Measurements from ENCODE around the gene NUDT5. TPM values are rescaled to one million over a fixed set of nuclear protein-coding genes. Genes with fewer than 3 reads are reported as not detected.
A peak's percentile ranks its signal among the peaks of the same experiment; 100 is the strongest.

NUDT5 gene
- polyA plus RNA-seq, 1 donor (not counting 4 experiments of a cell fraction or from before 2014, with no cell fraction given): 125 TPM

GRCh38 chr10:12130237-12130872 lies 65.3 kb downstream of the NUDT5 start:
- Histone ChIP-seq H2AFZ (ENCODE audit: control insufficient read depth, low read length) (peak overlapping the region; percentile 39), H3K27me3 (ENCODE audit: control insufficient read depth, extremely low read depth, insufficient read depth, low read length) (no peaks in the 10 kb centered on the region), H3K36me3 (ENCODE audit: control insufficient read depth in 2 of 2, extremely low read depth in 1 of 2, insufficient read depth in 2 of 2, low read length in 2 of 2) (peaks cover 0 to under 1% of the 10 kb centered on the region in 2 experiments), H3K9me1 (ENCODE audit: control insufficient read depth, extremely low read depth, insufficient read depth, low read length) (no peaks in the 10 kb centered on the region), H3K9me3 (ENCODE audit: control insufficient read depth, low read depth, low read length) (no peaks in the 10 kb centered on the region), H4K20me1 (ENCODE audit: control insufficient read depth, extremely low read depth, insufficient read depth, low read length) (no peaks in the 10 kb centered on the region), H3K4me1 (ENCODE audit: control insufficient read depth, extremely low read depth, insufficient read depth, low read length) (no peaks in the 10 kb centered on the region), H3K4me2 (ENCODE audit: control insufficient read depth, extremely low read depth, insufficient read depth, low read depth, low read length) (peak overlapping the region; percentile 95), H3K27ac (ENCODE audit: control insufficient read depth, insufficient read depth, low read length) (peak overlapping the region; percentile 80), H3K79me2 (ENCODE audit: control insufficient read depth, insufficient read depth, low read length) (peaks cover 16% of the 10 kb centered on the region), H3K9ac (ENCODE audit: control insufficient read depth, extremely low read depth, insufficient read depth, low read length) (peak overlapping the region; percentile 82), H3K4me3 (ENCODE audit: control insufficient read depth in 2 of 3, extremely low read depth in 1 of 3, insufficient read depth in 2 of 3, low read depth in 1 of 3, low read length in 3 of 3) (peak overlapping the region; percentile 81 to 84 (median 84))
- dilution Hi-C loops (cut with MboI; ENCODE audit: extremely low pct_ligation_motif_present, low sequenced_read_pairs): no loop called here
- no peak for DNase-seq (ENCODE audit: low read depth, low spot score)
- TF ChIP-seq CTCF (optimal IDR thresholded peaks at IDR 0.05 in 1 of 3, IDR thresholded peaks at IDR 0.05 in 1 of 3, conservative IDR thresholded peaks at IDR 0.05 in 1 of 3; ENCODE audit: extremely low read depth in 1 of 3, insufficient read depth in 2 of 3, low read length in 3 of 3) (peak; percentile 36 to 59 (median 52)), EZH2 (IDR thresholded peaks at IDR 0.05; ENCODE audit: low read length) (no peak)
- peak; percentile 71 for FAIRE-seq

- no peaks in the 10 kb centered on the region for H3K9me3 ChIP-seq (ENCODE audit: control insufficient read depth, low read depth, low read length)
- FAIRE-seq (no peak), DNase-seq (ENCODE audit: low read depth, low spot score) (no peak)
- peak within 1 kb of the TSS; percentile 80 for H3K27ac ChIP-seq (ENCODE audit: control insufficient read depth, insufficient read depth, low read length)
- H3K4me2 ChIP-seq (ENCODE audit: control insufficient read depth, extremely low read depth, insufficient read depth, low read depth, low read length): peak within 1 kb of the TSS; percentile 95
- no peaks in the 10 kb centered on the region for H3K4me1 ChIP-seq (ENCODE audit: control insufficient read depth, extremely low read depth, insufficient read depth, low read length)
- no peak for TF ChIP-seq EZH2 (IDR thresholded peaks at IDR 0.05; ENCODE audit: low read length)
- no peak for TF ChIP-seq CTCF (optimal IDR thresholded peaks at IDR 0.05 in 1 of 3, IDR thresholded peaks at IDR 0.05 in 1 of 3, conservative IDR thresholded peaks at IDR 0.05 in 1 of 3; ENCODE audit: extremely low read depth in 1 of 3, insufficient read depth in 2 of 3, low read length in 3 of 3)
- peak within 1 kb of the TSS; percentile 81 to 84 (median 84) for H3K4me3 ChIP-seq (ENCODE audit: control insufficient read depth in 2 of 3, extremely low read depth in 1 of 3, insufficient read depth in 2 of 3, low read depth in 1 of 3, low read length in 3 of 3)
- H2AFZ ChIP-seq (ENCODE audit: control insufficient read depth, low read length): peak within 1 kb of the TSS; percentile 96
- H3K36me3 ChIP-seq (ENCODE audit: control insufficient read depth in 2 of 2, extremely low read depth in 1 of 2, insufficient read depth in 2 of 2, low read length in 2 of 2): no peaks in the 10 kb centered on the region
- H3K27me3 ChIP-seq (ENCODE audit: control insufficient read depth, extremely low read depth, insufficient read depth, low read length): no peaks in the 10 kb centered on the region
- no peaks in the 10 kb centered on the region for H3K9me1 ChIP-seq (ENCODE audit: control insufficient read depth, extremely low read depth, insufficient read depth, low read length)
- dilution Hi-C loops (cut with MboI; ENCODE audit: extremely low pct_ligation_motif_present, low sequenced_read_pairs): no loop called here
- no peaks in the 10 kb centered on the region for H4K20me1 ChIP-seq (ENCODE audit: control insufficient read depth, extremely low read depth, insufficient read depth, low read length)
- H3K9ac ChIP-seq (ENCODE audit: control insufficient read depth, extremely low read depth, insufficient read depth, low read length): peak within 1 kb of the TSS; percentile 82
- peaks cover 16% of the 10 kb centered on the region for H3K79me2 ChIP-seq (ENCODE audit: control insufficient read depth, insufficient read depth, low read length)
Measured at GRCh38 chr10:12129222-12130111, 66.2 kb downstream of the NUDT5 start, which contains the start of gene SEC61A2. Gene SEC61A2 (plus strand): TSS chr10:12129677. CDS start chr10:12129788, 111 bp downstream.
